Trophoblast cell (in vitro differentiated cells and primary cell): ENCODE measurements around the gene FAM13C.

ENCODE experiments used
- DNase-seq, 2 donors: peaks; one replicate each; pipeline ENCODE4 v3.0.0-alpha.2; 2016
- H2AFZ ChIP-seq: 2 replicates; pipeline ENCODE4 v1.6.1; 2013; ENCODE audit warnings: low read length, moderate library complexity, mild to moderate bottlenecking; ENCODE audit not compliant: insufficient read depth, poor library complexity
- H2AK5ac ChIP-seq: 2 replicates; pipeline ENCODE4 v1.6.1; 2013; ENCODE audit warnings: mild to moderate bottlenecking, low read length
- H2BK120ac ChIP-seq: 2 replicates; pipeline ENCODE4 v1.6.1; 2013; ENCODE audit warnings: low read length, mild to moderate bottlenecking, moderate library complexity; ENCODE audit not compliant: insufficient read depth, poor library complexity
- H2BK12ac ChIP-seq: 2 replicates; pipeline ENCODE4 v1.6.1; 2013; ENCODE audit warnings: mild to moderate bottlenecking, low read length, moderate library complexity
- H2BK5ac ChIP-seq: 2 replicates; pipeline ENCODE4 v1.6.1; 2013; ENCODE audit warnings: low read length, low read depth, moderate library complexity, mild to moderate bottlenecking; ENCODE audit not compliant: poor library complexity
- H3K14ac ChIP-seq: 2 replicates; pipeline ENCODE4 v1.6.1; 2013; ENCODE audit warnings: mild to moderate bottlenecking, low read length
- H3K18ac ChIP-seq: 2 replicates; pipeline ENCODE4 v1.6.1; 2013; ENCODE audit warnings: mild to moderate bottlenecking, low read length
- H3K23ac ChIP-seq: 2 replicates; pipeline ENCODE4 v1.6.1; 2013; ENCODE audit warnings: low read length
- H3K27ac ChIP-seq: 2 replicates; pipeline ENCODE4 v1.5.1; 2013; ENCODE audit warnings: low read depth, mild to moderate bottlenecking, inconsistent platforms, low read length, moderate library complexity
- H3K27me3 ChIP-seq: 2 replicates; pipeline ENCODE4 v1.6.1; 2013; ENCODE audit warnings: inconsistent platforms, mild to moderate bottlenecking, low read length, moderate library complexity; ENCODE audit not compliant: insufficient read depth
- H3K36me3 ChIP-seq, 2 experiments: 1 replicate in 1 of 2; 2 replicates in 1 of 2; pipeline ENCODE4 v1.6.1; 2013; ENCODE audit warnings: low read length in 2 of 2, mild to moderate bottlenecking in 2 of 2, moderate library complexity in 1 of 2; ENCODE audit not compliant: insufficient read depth in 2 of 2, control insufficient read depth in 1 of 2
- H3K4ac ChIP-seq: 2 replicates; pipeline ENCODE4 v1.6.1; 2013; ENCODE audit warnings: low read depth, mild to moderate bottlenecking, low read length, moderate library complexity
- H3K4me1 ChIP-seq, 2 experiments: 1 replicate in 1 of 2; 2 replicates in 1 of 2; pipeline ENCODE4 v1.6.1; 2013; ENCODE audit warnings: low read length in 2 of 2, mild to moderate bottlenecking in 2 of 2, moderate library complexity in 1 of 2; ENCODE audit not compliant: insufficient read depth in 2 of 2, control insufficient read depth in 1 of 2
- H3K4me2 ChIP-seq: 2 replicates; pipeline ENCODE4 v1.6.1; 2013; ENCODE audit warnings: inconsistent platforms, mild to moderate bottlenecking, low read length, moderate library complexity
- H3K4me3 ChIP-seq: 2 replicates; pipeline ENCODE4 v1.5.1; 2013; ENCODE audit warnings: mild to moderate bottlenecking, low read depth, low read length, inconsistent platforms
- H3K79me1 ChIP-seq: one replicate; pipeline ENCODE4 v1.6.1; 2013; ENCODE audit warnings: low read length
- H3K79me2 ChIP-seq: 2 replicates; pipeline ENCODE4 v1.6.1; 2013; ENCODE audit warnings: low read length, mild to moderate bottlenecking; ENCODE audit not compliant: control insufficient read depth, insufficient read depth, poor library complexity
- H3K9ac ChIP-seq: 2 replicates; pipeline ENCODE4 v1.6.1; 2013; ENCODE audit warnings: mild to moderate bottlenecking, low read length
- H3K9me3 ChIP-seq: 2 replicates; pipeline ENCODE4 v1.6.1; 2013; ENCODE audit warnings: low read depth, mild to moderate bottlenecking, control low read depth, inconsistent platforms, low read length; ENCODE audit not compliant: insufficient read depth
- H4K12ac ChIP-seq: 2 replicates; pipeline ENCODE4 v1.6.1; 2013; ENCODE audit warnings: low read depth, mild to moderate bottlenecking, low read length, moderate library complexity
- H4K8ac ChIP-seq: 2 replicates; pipeline ENCODE4 v1.6.1; 2013; ENCODE audit warnings: low read depth, mild to moderate bottlenecking, low read length, moderate library complexity
- H4K91ac ChIP-seq: one replicate; pipeline ENCODE4 v1.6.1; 2013; ENCODE audit warnings: low read depth, mild to moderate bottlenecking, low read length, moderate library complexity
- WGBS: extraction: QIAGEN DNeasy Blood & Tissue Kit; methylation state at CpG from one replicate; pipeline ENCODE4 v1.1.7; 2013; ENCODE audit warnings: missing lambda C conversion rate; ENCODE audit not compliant: insufficient read length, insufficient coverage; ENCODE audit errors: extremely low coverage; 5-methylcytosine and 5-hydroxymethylcytosine counted together

The FAM13C gene

GRCh38 chr10:59252491-59252890, 109.9 kb downstream of the FAM13C start:
- Histone ChIP-seq H4K8ac (no peak overlapping the region), H2BK12ac (no peak overlapping the region), H3K27ac (no peak overlapping the region), H3K4me1 (no peaks in the 10 kb centered on the region), H3K27me3 (no peaks in the 10 kb centered on the region), H3K4me3 (no peak overlapping the region), H3K4me2 (no peak overlapping the region), H3K9me3 (no peaks in the 10 kb centered on the region), H2AK5ac (no peak overlapping the region), H3K79me2 (no peaks in the 10 kb centered on the region), H3K18ac (no peak overlapping the region), H4K91ac (no peak overlapping the region), H2BK120ac (no peak overlapping the region), H4K12ac (no peak overlapping the region), H3K23ac (no peak overlapping the region), H3K9ac (no peak overlapping the region), H2AFZ (no peak overlapping the region), H3K36me3 (no peaks in the 10 kb centered on the region), H3K14ac (no peak overlapping the region), H3K4ac (no peak overlapping the region), H2BK5ac (no peak overlapping the region), H3K79me1 (no peaks in the 10 kb centered on the region)
- DNase-seq = no peak

DNA sequence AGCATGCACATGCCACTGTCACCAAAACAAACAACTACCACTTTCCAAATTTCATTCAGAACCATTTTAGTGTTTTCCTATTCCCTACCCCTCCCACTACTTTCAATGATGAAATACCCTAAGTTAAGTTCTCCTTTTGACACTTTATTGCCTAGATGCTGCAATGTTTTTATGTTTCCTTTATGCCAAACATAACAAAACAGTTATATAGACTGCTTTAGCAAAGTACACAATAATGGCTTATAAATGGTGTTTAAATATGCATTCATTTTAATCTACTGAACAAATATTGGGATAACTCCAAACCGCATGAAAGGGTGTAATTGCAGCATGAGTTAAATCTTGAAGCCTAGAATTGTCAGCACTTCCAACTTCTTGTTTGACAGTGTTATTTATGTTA, 116.7 kb downstream of the FAM13C start:
- H2AK5ac ChIP-seq = no peak overlapping the region
- no peak overlapping the region for H3K4me2 ChIP-seq
- H3K79me2 ChIP-seq = no peaks in the 10 kb centered on the region
- DNase-seq = no peak
- H4K91ac ChIP-seq = no peak overlapping the region
- no peak overlapping the region for H4K12ac ChIP-seq
- no peak overlapping the region for H3K4ac ChIP-seq
- H2BK5ac ChIP-seq = no peak overlapping the region
- no peak overlapping the region for H3K14ac ChIP-seq
- no peaks in the 10 kb centered on the region for H3K4me1 ChIP-seq
- H2AFZ ChIP-seq = no peak overlapping the region
- WGBS = no CpG with 5 or more reads among the region's 1 CpG
- no peak overlapping the region for H2BK120ac ChIP-seq
- no peak overlapping the region for H4K8ac ChIP-seq
- H3K23ac ChIP-seq = no peak overlapping the region
- no peak overlapping the region for H3K18ac ChIP-seq
- H3K36me3 ChIP-seq = no peaks in the 10 kb centered on the region
- no peaks in the 10 kb centered on the region for H3K79me1 ChIP-seq
- no peak overlapping the region for H2BK12ac ChIP-seq
- no peak overlapping the region for H3K27ac ChIP-seq
- no peak overlapping the region for H3K9ac ChIP-seq
- H3K4me3 ChIP-seq = no peak overlapping the region
- no peaks in the 10 kb centered on the region for H3K9me3 ChIP-seq
- H3K27me3 ChIP-seq = no peaks in the 10 kb centered on the region

DNA sequence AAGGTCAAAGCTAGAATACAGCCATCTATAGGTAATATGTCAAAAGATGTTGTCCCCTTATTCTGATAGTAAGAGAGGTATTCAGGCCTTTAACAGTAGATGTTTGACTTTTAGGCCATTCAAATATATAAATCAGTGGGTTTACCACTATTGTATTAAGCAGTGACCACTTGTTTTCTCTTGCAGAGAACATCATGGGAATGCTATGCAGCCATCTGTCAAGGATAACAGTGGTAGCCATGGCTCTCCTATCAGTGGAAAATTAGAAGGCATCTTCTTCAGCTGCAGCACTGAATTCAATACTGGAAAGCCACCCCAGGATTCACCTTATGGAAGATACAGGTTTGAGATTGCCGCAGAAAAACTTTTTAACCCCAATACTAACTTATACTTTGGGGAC, 117.5 kb downstream of the FAM13C start:
- H3K79me2 ChIP-seq = no peaks in the 10 kb centered on the region
- no peak overlapping the region for H3K4ac ChIP-seq
- no peak overlapping the region for H3K23ac ChIP-seq
- no peak overlapping the region for H3K4me3 ChIP-seq
- H2BK5ac ChIP-seq = no peak overlapping the region
- H4K12ac ChIP-seq = no peak overlapping the region
- H3K14ac ChIP-seq = no peak overlapping the region
- no peaks in the 10 kb centered on the region for H3K27me3 ChIP-seq
- no CpG with 5 or more reads among the region's 1 CpG for WGBS
- no peak overlapping the region for H2AK5ac ChIP-seq
- no peak overlapping the region for H4K91ac ChIP-seq
- no peak overlapping the region for H3K27ac ChIP-seq
- no peak overlapping the region for H3K9ac ChIP-seq
- no peak overlapping the region for H3K18ac ChIP-seq
- no peak overlapping the region for H4K8ac ChIP-seq
- peak in 1 of 2 donors; percentile 5 for DNase-seq
- no peak overlapping the region for H2AFZ ChIP-seq
- no peaks in the 10 kb centered on the region for H3K9me3 ChIP-seq
- no peaks in the 10 kb centered on the region for H3K79me1 ChIP-seq
- H2BK12ac ChIP-seq = no peak overlapping the region
- H3K36me3 ChIP-seq = no peaks in the 10 kb centered on the region
- no peak overlapping the region for H2BK120ac ChIP-seq
- no peaks in the 10 kb centered on the region for H3K4me1 ChIP-seq
- no peak overlapping the region for H3K4me2 ChIP-seq

DNA sequence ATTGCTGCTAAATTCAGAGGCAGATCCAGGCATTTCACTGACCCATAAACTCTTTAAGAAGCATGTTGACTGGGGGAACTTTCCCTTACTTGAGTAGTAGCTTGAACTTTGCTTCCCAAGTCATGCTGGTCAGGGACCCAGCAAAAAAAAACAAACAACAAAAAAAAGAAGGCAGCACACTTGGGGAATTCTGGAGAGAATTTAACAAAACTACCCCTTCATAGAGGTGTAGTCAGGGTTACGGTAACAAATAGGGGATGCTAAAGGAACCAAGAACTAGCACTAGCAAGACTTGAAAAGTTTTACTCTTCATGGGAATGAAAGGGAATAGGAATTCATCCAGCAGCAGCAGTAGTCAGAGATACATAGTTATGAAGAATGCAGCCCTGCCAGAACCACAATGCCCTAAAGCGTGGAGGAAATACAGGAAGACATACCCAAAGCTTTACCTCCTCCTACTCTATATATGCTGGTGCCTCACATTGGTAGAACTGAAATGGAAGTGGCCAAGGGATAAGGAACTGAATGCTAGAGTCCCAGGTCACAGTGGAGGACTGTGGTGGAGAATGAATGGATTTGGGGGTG, 118.6 kb downstream of the FAM13C start:
- Histone ChIP-seq H2AK5ac (no peak overlapping the region), H4K12ac (no peak overlapping the region)
- no CpG with 5 or more reads among the region's 2 CpGs for WGBS

More for the DNA sequence above, 118.6 kb downstream of the FAM13C start:
- Histone ChIP-seq H2BK120ac (no peak overlapping the region), H3K9me3 (no peaks in the 10 kb centered on the region), H3K14ac (no peak overlapping the region), H2BK12ac (no peak overlapping the region), H2BK5ac (no peak overlapping the region), H3K4me1 (no peaks in the 10 kb centered on the region), H3K9ac (no peak overlapping the region), H3K4me2 (no peak overlapping the region), H3K79me1 (no peaks in the 10 kb centered on the region), H3K27ac (no peak overlapping the region), H4K91ac (no peak overlapping the region), H3K18ac (no peak overlapping the region), H3K4me3 (no peak overlapping the region), H3K23ac (no peak overlapping the region), H2AFZ (no peak overlapping the region), H3K36me3 (no peaks in the 10 kb centered on the region), H3K4ac (no peak overlapping the region), H3K79me2 (no peaks in the 10 kb centered on the region), H3K27me3 (no peaks in the 10 kb centered on the region), H4K8ac (no peak overlapping the region)
- peak; percentile 87 to 94 for DNase-seq
